Upper lobe of left lung (tissue), 6 donors: ENCODE data around the gene CDK5RAP2. TPM values are rescaled to one million over a fixed set of nuclear protein-coding genes. Genes with fewer than 3 reads are reported as not detected.

Experiments used
- ATAC-seq, 2 donors: fragments of 200-7000 bp; cut with Tn5 transposase; one replicate each; pipeline ENCODE4 v1.9.1; 2022; ENCODE audit warnings: mild to moderate bottlenecking in 2 of 2, moderate library complexity in 2 of 2; ENCODE audit not compliant: low FRiP score in 2 of 2
- DNase-seq, 2 donors: peaks; one replicate each; pipeline ENCODE4 v3.0.0-alpha.2; 2019 to 2020
- H3K27ac ChIP-seq, 4 donors: fragments of 200-600 bp; sonication (generic); one replicate each; pipeline ENCODE4 v1.5.1; 2016 to 2019
- H3K27me3 ChIP-seq, 4 donors: fragments of 200-600 bp; sonication (generic); one replicate each; pipeline ENCODE4 v1.5.1; 2017 to 2019
- H3K36me3 ChIP-seq, 4 donors: fragments of 200-600 bp; sonication (generic); one replicate each; pipeline ENCODE4 v1.5.1; 2016 to 2019
- H3K4me1 ChIP-seq, 4 donors: fragments of 200-600 bp; sonication (generic); one replicate each; pipeline ENCODE4 v1.5.1; 2018 to 2019
- H3K4me3 ChIP-seq, 4 donors: fragments of 200-600 bp; sonication (generic); one replicate each; pipeline ENCODE4 v1.5.1; 2017 to 2019; ENCODE audit warnings: mild to moderate bottlenecking in 2 of 4, moderate library complexity in 1 of 4
- H3K9me3 ChIP-seq, 4 donors: fragments of 200-600 bp; sonication (generic); one replicate each; pipeline ENCODE4 v1.5.1; 2018 to 2019
- CTCF ChIP-seq, 6 experiments: fragments of 450-650 bp in 4 of 6; fragments of 200-600 bp in 2 of 6; sonication (generic) in 2 of 6; IDR thresholded peaks; one replicate each; pipeline ENCODE4 v1.5.1; 2016 to 2019; ENCODE audit warnings: antibody characterized with exemption in 6 of 6
- EP300 ChIP-seq, 4 donors: sonication (generic); formaldehyde crosslinking; IDR thresholded peaks; one replicate each; pipeline ENCODE4 v1.5.1; 2017; ENCODE audit warnings: antibody characterized with exemption in 4 of 4, control low read depth in 2 of 4
- POLR2A ChIP-seq, 4 donors: fragments of 450-650 bp; IDR thresholded peaks; one replicate each; pipeline ENCODE4 v1.5.1; 2016 to 2017; ENCODE audit warnings: antibody characterized with exemption in 4 of 4, mild to moderate bottlenecking in 2 of 4
- POLR2AphosphoS5 ChIP-seq, 2 donors: sonication (generic); formaldehyde crosslinking; IDR thresholded peaks; one replicate each; pipeline ENCODE4 v1.5.1; 2017; ENCODE audit warnings: antibody characterized with exemption in 2 of 2
- WGBS, 2 donors: methylation state at CpG; one replicate each; pipeline ENCODE4 v1.1.5; 2017 to 2018; 5-methylcytosine and 5-hydroxymethylcytosine counted together
- total RNA-seq, 6 donors: library from RNA; depleted of rRNA in 4 of 6; stranded (reverse); fragments of >200 nt in 4 of 6; gene quantifications; one replicate each; pipeline versions ENCODE4 v1.1.0 to v1.2.1, GENCODE V29; 2016 to 2021
- donor health status: DM: no; HTN: no; CAD: no; lungs with moderate emphysema.
- donor health status: DM: no; HTN: yes; CAD: no; lungs with severe emphysema.

Gene CDK5RAP2
- total RNA-seq, 6 donors from 2014 or later = 41.7 to 137 (median 51.6) TPM

DNA sequence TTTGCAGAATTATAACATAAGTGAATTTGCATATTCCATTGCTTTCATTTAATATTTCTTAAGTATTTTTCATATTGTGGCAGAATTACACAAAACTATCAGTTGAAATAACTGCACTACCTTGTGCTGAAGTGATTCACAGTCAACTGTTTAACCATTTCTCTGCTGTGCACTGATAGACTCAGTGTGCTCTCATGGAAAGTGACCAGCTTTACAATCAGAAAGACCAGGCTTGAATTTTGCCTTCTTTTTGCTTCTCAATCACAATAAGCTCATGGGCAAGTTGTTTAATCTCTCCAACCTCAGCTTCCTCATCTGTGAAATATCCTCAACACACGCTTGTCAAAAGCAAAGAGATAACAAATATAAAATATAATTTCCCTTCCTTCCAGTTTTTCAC lies 18.3 kb downstream of the CDK5RAP2 start:
- Histone ChIP-seq H3K27me3 (no peaks in the 10 kb centered on the region), H3K27ac (no peak overlapping the region), H3K9me3 (no peaks in the 10 kb centered on the region), H3K36me3 (peaks cover 3 to 44% (median 13%) of the 10 kb centered on the region in 4 donors), H3K4me3 (no peak overlapping the region), H3K4me1 (peaks cover 0 to 6% (median 0%) of the 10 kb centered on the region in 4 donors)
- DNase-seq = no peak
- TF ChIP-seq EP300 (IDR thresholded peaks at IDR 0.05) (no peak), CTCF (IDR thresholded peaks at IDR 0.05) (no peak), POLR2AphosphoS5 (IDR thresholded peaks at IDR 0.05) (no peak), POLR2A (IDR thresholded peaks at IDR 0.05) (no peak)
- ATAC-seq = no peak
- 83 to 86% methylated on average over 1 of the region's 1 CpG for WGBS, 2 donors

GRCh38 chr9:120559546-120559945 lies 20.4 kb downstream of the CDK5RAP2 start:
- no peak for DNase-seq
- Histone ChIP-seq H3K9me3 (no peaks in the 10 kb centered on the region), H3K27me3 (no peaks in the 10 kb centered on the region), H3K36me3 (peaks cover 0 to 35% (median 6%) of the 10 kb centered on the region in 4 donors), H3K4me3 (no peak overlapping the region), H3K27ac (no peak overlapping the region), H3K4me1 (peaks cover 0 to 6% (median 0%) of the 10 kb centered on the region in 4 donors)
- TF ChIP-seq POLR2AphosphoS5 (IDR thresholded peaks at IDR 0.05) = no peak
- no peak for TF ChIP-seq EP300 (IDR thresholded peaks at IDR 0.05)
- no peak for TF ChIP-seq POLR2A (IDR thresholded peaks at IDR 0.05)
- no peak for TF ChIP-seq CTCF (IDR thresholded peaks at IDR 0.05)
- WGBS, 2 donors = 92 to 94% methylated on average over 1 of the region's 1 CpG
- no peak for ATAC-seq

DNA sequence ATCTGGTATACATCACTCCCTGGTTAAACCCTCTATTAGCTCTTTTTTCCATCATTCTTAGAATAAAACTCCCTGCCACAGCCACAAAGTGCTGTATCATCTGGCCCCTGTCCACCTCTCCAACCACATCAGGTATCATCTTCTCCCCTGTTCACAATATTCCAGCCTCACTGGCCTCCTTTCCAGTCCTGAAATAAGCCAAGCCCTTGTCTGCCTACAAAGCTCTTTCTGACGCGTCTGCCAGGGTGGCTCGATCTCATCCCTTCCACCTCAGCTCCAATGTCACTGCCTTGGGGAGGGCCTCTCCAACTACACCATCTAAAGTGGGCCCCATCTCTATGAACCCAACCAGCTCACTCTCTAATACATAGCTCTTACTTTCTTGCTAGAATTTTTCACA lies 21.5 kb downstream of the CDK5RAP2 start:
- no peaks in the 10 kb centered on the region for H3K9me3 ChIP-seq
- no peak for ATAC-seq
- H3K4me1 ChIP-seq = peaks cover 0 to 6% (median 0%) of the 10 kb centered on the region in 4 donors
- H3K27ac ChIP-seq = no peak overlapping the region
- DNase-seq = no peak
- peaks cover 0 to 35% (median 6%) of the 10 kb centered on the region in 4 donors for H3K36me3 ChIP-seq
- TF ChIP-seq POLR2AphosphoS5 (IDR thresholded peaks at IDR 0.05) = no peak
- TF ChIP-seq EP300 (IDR thresholded peaks at IDR 0.05) = no peak
- TF ChIP-seq CTCF (IDR thresholded peaks at IDR 0.05) = no peak
- TF ChIP-seq POLR2A (IDR thresholded peaks at IDR 0.05) = no peak
- WGBS, 2 donors = 96 to 98% methylated on average over 3 of the region's 3 CpGs
- H3K4me3 ChIP-seq = no peak overlapping the region
- no peaks in the 10 kb centered on the region for H3K27me3 ChIP-seq

- no peak for TF ChIP-seq POLR2A (IDR thresholded peaks at IDR 0.05)
- TF ChIP-seq EP300 (IDR thresholded peaks at IDR 0.05) = no peak
- TF ChIP-seq POLR2AphosphoS5 (IDR thresholded peaks at IDR 0.05) = no peak
- no peak for TF ChIP-seq CTCF (IDR thresholded peaks at IDR 0.05)
- WGBS, 2 donors = 45% methylated on average over 2 of the region's 2 CpGs
- ATAC-seq (no peak), DNase-seq (no peak)
- Histone ChIP-seq H3K9me3 (no peaks in the 10 kb centered on the region), H3K27ac (no peak overlapping the region), H3K4me3 (no peak overlapping the region), H3K27me3 (no peaks in the 10 kb centered on the region), H3K4me1 (no peaks in the 10 kb centered on the region), H3K36me3 (peaks cover 0 to 32% (median 5%) of the 10 kb centered on the region in 4 donors)
These were observed 22.8 kb downstream of the CDK5RAP2 start for GRCh38 chr9:120557205-120557604.

- no peak for ATAC-seq
- WGBS, 2 donors = 76 to 85% methylated on average over 3 of the region's 3 CpGs
- no peaks in the 10 kb centered on the region for H3K4me1 ChIP-seq
These were observed 23.2 kb downstream of the CDK5RAP2 start for GRCh38 chr9:120556775-120557174.

More at GRCh38 chr9:120556775-120557174, 23.2 kb downstream of the CDK5RAP2 start:
- Histone ChIP-seq H3K27ac (no peak overlapping the region), H3K36me3 (peaks cover 0 to 29% (median 5%) of the 10 kb centered on the region in 4 donors), H3K27me3 (no peaks in the 10 kb centered on the region), H3K4me3 (no peak overlapping the region), H3K9me3 (no peaks in the 10 kb centered on the region)
- no peak for TF ChIP-seq POLR2AphosphoS5 (IDR thresholded peaks at IDR 0.05)
- TF ChIP-seq CTCF (IDR thresholded peaks at IDR 0.05) = no peak
- TF ChIP-seq EP300 (IDR thresholded peaks at IDR 0.05) = no peak
- no peak for TF ChIP-seq POLR2A (IDR thresholded peaks at IDR 0.05)
- no peak for DNase-seq
